ENCODE data around the gene RAD51. TPM values are rescaled to one million over a fixed set of nuclear protein-coding genes. Genes with fewer than 3 reads are reported as not detected.
A peak's percentile ranks its signal among the peaks of the same experiment; 100 is the strongest.

Gene RAD51
- total and polyA plus RNA-seq, 9 of the 15 experiments (the other 6 are each of a cell fraction or from before 2014, with no cell fraction given) = 16.0 to 63.8 (median 34.6) TPM

DNA sequence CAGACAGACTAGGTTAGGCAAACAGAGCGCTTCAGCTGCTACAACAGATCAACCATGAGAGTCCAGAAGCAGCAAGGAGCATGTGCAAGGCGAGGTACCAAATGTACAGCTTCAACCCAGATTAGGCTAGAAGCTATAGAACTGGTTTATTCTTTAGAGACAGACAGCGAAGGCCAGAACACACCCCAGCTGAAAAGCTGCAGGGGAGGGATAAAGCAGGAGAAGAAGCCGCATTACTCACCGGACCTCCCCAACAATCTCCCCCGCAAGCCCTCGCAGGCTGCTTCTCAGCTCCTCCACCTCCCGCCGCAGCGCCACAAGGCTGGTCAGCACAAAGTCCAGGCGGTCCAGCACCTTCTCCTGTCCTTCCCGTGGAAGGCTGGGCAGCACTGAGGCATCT, 56.8 kb downstream of the RAD51 start (continued):
- no peak for TF ChIP-seq ZNF609 (CRISPR knock-in tag; IDR thresholded peaks at IDR 0.05; ENCODE audit: borderline replicate concordance)
- TF ChIP-seq TRIM24 (IDR thresholded peaks at IDR 0.05) = no peak
- TF ChIP-seq RB1 (IDR thresholded peaks at IDR 0.05; ENCODE audit: low read depth) = no peak
- no peak for TF ChIP-seq FOS (IDR thresholded peaks at IDR 0.05; ENCODE audit: extremely low read depth, insufficient read length)
- TF ChIP-seq, protein P1, sequence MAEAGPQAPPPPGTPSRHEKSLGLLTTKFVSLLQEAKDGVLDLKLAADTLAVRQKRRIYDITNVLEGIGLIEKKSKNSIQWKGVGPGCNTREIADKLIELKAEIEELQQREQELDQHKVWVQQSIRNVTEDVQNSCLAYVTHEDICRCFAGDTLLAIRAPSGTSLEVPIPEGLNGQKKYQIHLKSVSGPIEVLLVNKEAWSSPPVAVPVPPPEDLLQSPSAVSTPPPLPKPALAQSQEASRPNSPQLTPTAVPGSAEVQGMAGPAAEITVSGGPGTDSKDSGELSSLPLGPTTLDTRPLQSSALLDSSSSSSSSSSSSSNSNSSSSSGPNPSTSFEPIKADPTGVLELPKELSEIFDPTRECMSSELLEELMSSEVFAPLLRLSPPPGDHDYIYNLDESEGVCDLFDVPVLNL (CRISPR knock-in tag; IDR thresholded peaks at IDR 0.05; ENCODE audit: low read depth) = no peak
- no peak for TF ChIP-seq GTF2F1 (IDR thresholded peaks at IDR 0.05; ENCODE audit: low read depth, low read length)
- peak; percentile 86 for TF ChIP-seq ARID1B (IDR thresholded peaks at IDR 0.05)
- no peak for TF ChIP-seq SMAD2 (IDR thresholded peaks at IDR 0.05; ENCODE audit: low read depth, low read length)
- no peak for TF ChIP-seq ZNF253 (CRISPR knock-in tag; conservative IDR thresholded peaks at IDR 0.05)
- TF ChIP-seq RUNX1 (IDR thresholded peaks at IDR 0.05; ENCODE audit: low read depth) = no peak
- TF ChIP-seq JUND (IDR thresholded peaks at IDR 0.05; ENCODE audit: borderline replicate concordance, low read depth, low read length) = peak; percentile 72
- peak; percentile 48; the same call in 1 of the 3 replicates for TF ChIP-seq JUND (tag; IDR thresholded peaks at IDR 0.05; ENCODE audit: borderline replicate concordance, low read depth, low read length)
- TF ChIP-seq NFE2 (IDR thresholded peaks at IDR 0.05; ENCODE audit: low read depth) = peak; percentile 7; the same call in 1 of the 2 replicates
- peak in 1 of 2 experiments; percentile 67; a peak in 1 of 4 replicates for TF ChIP-seq SIN3A (IDR thresholded peaks at IDR 0.05; ENCODE audit: borderline replicate concordance in 2 of 2, control insufficient read depth in 1 of 2, low read depth in 2 of 2, low read length in 2 of 2)
- no peak for TF ChIP-seq LARP7 (IDR thresholded peaks at IDR 0.05)
- TF ChIP-seq LCOR (CRISPR knock-in tag; IDR thresholded peaks at IDR 0.05) = peak; percentile 40; the same call in 1 of the 2 replicates
- TF ChIP-seq, protein P2, sequence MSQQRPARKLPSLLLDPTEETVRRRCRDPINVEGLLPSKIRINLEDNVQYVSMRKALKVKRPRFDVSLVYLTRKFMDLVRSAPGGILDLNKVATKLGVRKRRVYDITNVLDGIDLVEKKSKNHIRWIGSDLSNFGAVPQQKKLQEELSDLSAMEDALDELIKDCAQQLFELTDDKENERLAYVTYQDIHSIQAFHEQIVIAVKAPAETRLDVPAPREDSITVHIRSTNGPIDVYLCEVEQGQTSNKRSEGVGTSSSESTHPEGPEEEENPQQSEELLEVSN (IDR thresholded peaks at IDR 0.05; ENCODE audit: borderline replicate concordance in 1 of 2, extremely low read depth in 1 of 2, insufficient read depth in 1 of 2, insufficient read length in 1 of 2, low read depth in 1 of 2, low read length in 1 of 2, poor library complexity in 1 of 2, severe bottlenecking in 1 of 2) = peak in 1 of 2 experiments; percentile 80
- no peak for TF ChIP-seq NONO (IDR thresholded peaks at IDR 0.05; ENCODE audit: low read depth in 2 of 2, low read length in 1 of 2)
- TF ChIP-seq HNRNPH1 (optimal IDR thresholded peaks at IDR 0.05; ENCODE audit: low read depth, low read length) = no peak
- TF ChIP-seq SMARCE1 (IDR thresholded peaks at IDR 0.05) = peak; percentile 88
- no peak for TF ChIP-seq EP400 (IDR thresholded peaks at IDR 0.05)
